ENCODE results near the gene FAF1. TPM values are rescaled to one million over a fixed set of nuclear protein-coding genes. Genes with fewer than 3 reads are reported as not detected.

Gene FAF1
- total and polyA plus RNA-seq, 9 of the 15 experiments (the other 6 are each of a cell fraction or from before 2014, with no cell fraction given), result 48.7 to 225 (median 118) TPM

DNA sequence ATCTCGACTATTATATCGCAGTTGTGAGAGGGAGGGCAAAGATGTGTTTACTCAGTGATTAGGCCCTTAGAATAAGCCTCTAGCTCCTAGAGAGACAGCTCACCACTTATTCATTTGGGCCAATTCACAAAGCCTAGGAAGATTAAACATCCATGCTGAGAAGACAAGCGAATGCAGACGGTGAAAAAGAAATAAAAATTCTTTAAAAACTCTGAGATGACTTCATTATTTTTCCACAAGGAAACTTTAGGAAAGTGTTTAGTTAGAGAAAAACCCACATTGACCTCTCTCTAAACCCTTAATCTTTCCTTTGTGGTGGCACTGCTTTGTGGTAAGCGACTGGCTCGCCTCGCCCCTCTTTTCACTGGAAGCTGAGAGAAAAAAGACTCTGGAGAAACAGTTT is 390.0 kb downstream of the FAF1 start (continued):
- no peak for TF ChIP-seq BCOR (IDR thresholded peaks at IDR 0.05)
- TF ChIP-seq MXI1 (IDR thresholded peaks at IDR 0.05; ENCODE audit: low read depth, low read length), result no peak
- TF ChIP-seq, protein P1, sequence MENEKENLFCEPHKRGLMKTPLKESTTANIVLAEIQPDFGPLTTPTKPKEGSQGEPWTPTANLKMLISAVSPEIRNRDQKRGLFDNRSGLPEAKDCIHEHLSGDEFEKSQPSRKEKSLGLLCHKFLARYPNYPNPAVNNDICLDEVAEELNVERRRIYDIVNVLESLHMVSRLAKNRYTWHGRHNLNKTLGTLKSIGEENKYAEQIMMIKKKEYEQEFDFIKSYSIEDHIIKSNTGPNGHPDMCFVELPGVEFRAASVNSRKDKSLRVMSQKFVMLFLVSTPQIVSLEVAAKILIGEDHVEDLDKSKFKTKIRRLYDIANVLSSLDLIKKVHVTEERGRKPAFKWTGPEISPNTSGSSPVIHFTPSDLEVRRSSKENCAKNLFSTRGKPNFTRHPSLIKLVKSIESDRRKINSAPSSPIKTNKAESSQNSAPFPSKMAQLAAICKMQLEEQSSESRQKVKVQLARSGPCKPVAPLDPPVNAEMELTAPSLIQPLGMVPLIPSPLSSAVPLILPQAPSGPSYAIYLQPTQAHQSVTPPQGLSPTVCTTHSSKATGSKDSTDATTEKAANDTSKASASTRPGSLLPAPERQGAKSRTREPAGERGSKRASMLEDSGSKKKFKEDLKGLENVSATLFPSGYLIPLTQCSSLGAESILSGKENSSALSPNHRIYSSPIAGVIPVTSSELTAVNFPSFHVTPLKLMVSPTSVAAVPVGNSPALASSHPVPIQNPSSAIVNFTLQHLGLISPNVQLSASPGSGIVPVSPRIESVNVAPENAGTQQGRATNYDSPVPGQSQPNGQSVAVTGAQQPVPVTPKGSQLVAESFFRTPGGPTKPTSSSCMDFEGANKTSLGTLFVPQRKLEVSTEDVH (IDR thresholded peaks at IDR 0.05; ENCODE audit: low read depth, partially characterized antibody), result no peak
- TF ChIP-seq CHD2 (IDR thresholded peaks at IDR 0.05; ENCODE audit: low read depth, low read length), result no peak

DNA sequence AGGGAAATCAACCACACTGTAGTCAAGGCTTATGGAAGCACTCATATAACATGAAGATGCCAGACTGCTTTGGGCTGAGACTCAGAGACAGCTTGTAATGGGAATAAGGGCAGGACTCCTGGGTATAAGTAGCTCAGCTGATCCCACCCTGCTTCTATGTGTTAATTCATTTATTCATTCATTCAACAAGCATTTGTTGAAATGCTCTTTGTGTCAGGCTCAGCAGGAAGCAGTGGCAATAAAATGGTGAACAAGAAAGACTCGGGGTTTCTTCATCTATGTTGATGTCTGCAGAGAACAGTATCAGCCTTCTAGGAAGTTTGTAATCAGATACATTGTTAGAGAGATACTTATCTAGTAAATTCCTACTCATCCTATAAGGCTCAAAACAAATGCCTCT is 391.3 kb downstream of the FAF1 start:
- Histone ChIP-seq H3K9me1 (ENCODE audit: control insufficient read depth, insufficient read depth, low read length) (no peaks in the 10 kb centered on the region), H3K27ac (ENCODE audit: extremely low read depth, low read depth, low read length) (no peak overlapping the region), H4K20me1 (replicated peaks; ENCODE audit: control insufficient read depth, insufficient read depth, low read length) (no peaks in the 10 kb centered on the region), H3K27me3 (ENCODE audit: control insufficient read depth in 2 of 2, insufficient read depth in 2 of 2, low read length in 2 of 2) (no peaks in the 10 kb centered on the region), H3K79me2 (ENCODE audit: control insufficient read depth, insufficient read depth, low read length) (no peaks in the 10 kb centered on the region), H3K9ac (ENCODE audit: insufficient read depth in 1 of 2, low read depth in 2 of 2, low read length in 2 of 2) (no peak overlapping the region), H3K4me1 (replicated peaks in 1 of 2; ENCODE audit: control insufficient read depth in 2 of 2, insufficient read depth in 2 of 2, low read length in 2 of 2) (no peaks in the 10 kb centered on the region), H3K4me3 (no peak overlapping the region), H3K4me2 (ENCODE audit: insufficient read depth, low read length) (no peak overlapping the region), H3K9me3 (replicated peaks; ENCODE audit: control insufficient read depth, insufficient read depth, low read depth, low read length) (no peaks in the 10 kb centered on the region), H3K36me3 (ENCODE audit: control insufficient read depth, insufficient read depth, low read length) (peaks cover 69% of the 10 kb centered on the region), H2AFZ (ENCODE audit: low read depth, low read length) (no peak overlapping the region)
- no peak for FAIRE-seq
- 70% methylated on average over 1 of the region's 1 CpG for WGBS (ENCODE audit: insufficient coverage, low coverage, missing lambda C conversion rate)
- in situ Hi-C loops (cut with MboI), result no loop called here
- ChIA-PET CTCF (ENCODE audit: low intra/inter-chr PET ratio) (no interaction called here), POLR2A (no interaction called here)
- intact Hi-C loops (cut with micrococcal nuclease), result no loop called here
- no TSS peak for BruUV-seq (replicated peaks)
- no peak for DNase-seq (ENCODE audit: extremely low read depth in 1 of 4, low spot score in 3 of 4)
- no peak for ATAC-seq
- TF ChIP-seq MAFK (IDR thresholded peaks at IDR 0.05; ENCODE audit: low read length) (no peak), SMAD2 (IDR thresholded peaks at IDR 0.05; ENCODE audit: low read depth, low read length) (no peak), GABPA (tag; conservative IDR thresholded peaks at IDR 0.05; ENCODE audit: low read depth) (no peak), PML (IDR thresholded peaks at IDR 0.05; ENCODE audit: low read length) (no peak)
- TF ChIP-seq, protein P2, sequence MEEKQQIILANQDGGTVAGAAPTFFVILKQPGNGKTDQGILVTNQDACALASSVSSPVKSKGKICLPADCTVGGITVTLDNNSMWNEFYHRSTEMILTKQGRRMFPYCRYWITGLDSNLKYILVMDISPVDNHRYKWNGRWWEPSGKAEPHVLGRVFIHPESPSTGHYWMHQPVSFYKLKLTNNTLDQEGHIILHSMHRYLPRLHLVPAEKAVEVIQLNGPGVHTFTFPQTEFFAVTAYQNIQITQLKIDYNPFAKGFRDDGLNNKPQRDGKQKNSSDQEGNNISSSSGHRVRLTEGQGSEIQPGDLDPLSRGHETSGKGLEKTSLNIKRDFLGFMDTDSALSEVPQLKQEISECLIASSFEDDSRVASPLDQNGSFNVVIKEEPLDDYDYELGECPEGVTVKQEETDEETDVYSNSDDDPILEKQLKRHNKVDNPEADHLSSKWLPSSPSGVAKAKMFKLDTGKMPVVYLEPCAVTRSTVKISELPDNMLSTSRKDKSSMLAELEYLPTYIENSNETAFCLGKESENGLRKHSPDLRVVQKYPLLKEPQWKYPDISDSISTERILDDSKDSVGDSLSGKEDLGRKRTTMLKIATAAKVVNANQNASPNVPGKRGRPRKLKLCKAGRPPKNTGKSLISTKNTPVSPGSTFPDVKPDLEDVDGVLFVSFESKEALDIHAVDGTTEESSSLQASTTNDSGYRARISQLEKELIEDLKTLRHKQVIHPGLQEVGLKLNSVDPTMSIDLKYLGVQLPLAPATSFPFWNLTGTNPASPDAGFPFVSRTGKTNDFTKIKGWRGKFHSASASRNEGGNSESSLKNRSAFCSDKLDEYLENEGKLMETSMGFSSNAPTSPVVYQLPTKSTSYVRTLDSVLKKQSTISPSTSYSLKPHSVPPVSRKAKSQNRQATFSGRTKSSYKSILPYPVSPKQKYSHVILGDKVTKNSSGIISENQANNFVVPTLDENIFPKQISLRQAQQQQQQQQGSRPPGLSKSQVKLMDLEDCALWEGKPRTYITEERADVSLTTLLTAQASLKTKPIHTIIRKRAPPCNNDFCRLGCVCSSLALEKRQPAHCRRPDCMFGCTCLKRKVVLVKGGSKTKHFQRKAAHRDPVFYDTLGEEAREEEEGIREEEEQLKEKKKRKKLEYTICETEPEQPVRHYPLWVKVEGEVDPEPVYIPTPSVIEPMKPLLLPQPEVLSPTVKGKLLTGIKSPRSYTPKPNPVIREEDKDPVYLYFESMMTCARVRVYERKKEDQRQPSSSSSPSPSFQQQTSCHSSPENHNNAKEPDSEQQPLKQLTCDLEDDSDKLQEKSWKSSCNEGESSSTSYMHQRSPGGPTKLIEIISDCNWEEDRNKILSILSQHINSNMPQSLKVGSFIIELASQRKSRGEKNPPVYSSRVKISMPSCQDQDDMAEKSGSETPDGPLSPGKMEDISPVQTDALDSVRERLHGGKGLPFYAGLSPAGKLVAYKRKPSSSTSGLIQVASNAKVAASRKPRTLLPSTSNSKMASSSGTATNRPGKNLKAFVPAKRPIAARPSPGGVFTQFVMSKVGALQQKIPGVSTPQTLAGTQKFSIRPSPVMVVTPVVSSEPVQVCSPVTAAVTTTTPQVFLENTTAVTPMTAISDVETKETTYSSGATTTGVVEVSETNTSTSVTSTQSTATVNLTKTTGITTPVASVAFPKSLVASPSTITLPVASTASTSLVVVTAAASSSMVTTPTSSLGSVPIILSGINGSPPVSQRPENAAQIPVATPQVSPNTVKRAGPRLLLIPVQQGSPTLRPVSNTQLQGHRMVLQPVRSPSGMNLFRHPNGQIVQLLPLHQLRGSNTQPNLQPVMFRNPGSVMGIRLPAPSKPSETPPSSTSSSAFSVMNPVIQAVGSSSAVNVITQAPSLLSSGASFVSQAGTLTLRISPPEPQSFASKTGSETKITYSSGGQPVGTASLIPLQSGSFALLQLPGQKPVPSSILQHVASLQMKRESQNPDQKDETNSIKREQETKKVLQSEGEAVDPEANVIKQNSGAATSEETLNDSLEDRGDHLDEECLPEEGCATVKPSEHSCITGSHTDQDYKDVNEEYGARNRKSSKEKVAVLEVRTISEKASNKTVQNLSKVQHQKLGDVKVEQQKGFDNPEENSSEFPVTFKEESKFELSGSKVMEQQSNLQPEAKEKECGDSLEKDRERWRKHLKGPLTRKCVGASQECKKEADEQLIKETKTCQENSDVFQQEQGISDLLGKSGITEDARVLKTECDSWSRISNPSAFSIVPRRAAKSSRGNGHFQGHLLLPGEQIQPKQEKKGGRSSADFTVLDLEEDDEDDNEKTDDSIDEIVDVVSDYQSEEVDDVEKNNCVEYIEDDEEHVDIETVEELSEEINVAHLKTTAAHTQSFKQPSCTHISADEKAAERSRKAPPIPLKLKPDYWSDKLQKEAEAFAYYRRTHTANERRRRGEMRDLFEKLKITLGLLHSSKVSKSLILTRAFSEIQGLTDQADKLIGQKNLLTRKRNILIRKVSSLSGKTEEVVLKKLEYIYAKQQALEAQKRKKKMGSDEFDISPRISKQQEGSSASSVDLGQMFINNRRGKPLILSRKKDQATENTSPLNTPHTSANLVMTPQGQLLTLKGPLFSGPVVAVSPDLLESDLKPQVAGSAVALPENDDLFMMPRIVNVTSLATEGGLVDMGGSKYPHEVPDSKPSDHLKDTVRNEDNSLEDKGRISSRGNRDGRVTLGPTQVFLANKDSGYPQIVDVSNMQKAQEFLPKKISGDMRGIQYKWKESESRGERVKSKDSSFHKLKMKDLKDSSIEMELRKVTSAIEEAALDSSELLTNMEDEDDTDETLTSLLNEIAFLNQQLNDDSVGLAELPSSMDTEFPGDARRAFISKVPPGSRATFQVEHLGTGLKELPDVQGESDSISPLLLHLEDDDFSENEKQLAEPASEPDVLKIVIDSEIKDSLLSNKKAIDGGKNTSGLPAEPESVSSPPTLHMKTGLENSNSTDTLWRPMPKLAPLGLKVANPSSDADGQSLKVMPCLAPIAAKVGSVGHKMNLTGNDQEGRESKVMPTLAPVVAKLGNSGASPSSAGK (IDR thresholded peaks at IDR 0.05), result no peak

All from K562 (cell line).